Activated CD4-positive, alpha-beta T cell treated with anti-CD3 and anti-CD28 coated beads for 36 hours (primary cell): ENCODE measurements around the gene CABP4. TPM values are rescaled to one million over a fixed set of nuclear protein-coding genes. Genes with fewer than 3 reads are reported as not detected.
A peak's percentile ranks its signal among the peaks of the same experiment; 100 is the strongest.

Experiments used
- ATAC-seq: fragments of 200-7000 bp; cut with Tn5 transposase; one replicate; pipeline ENCODE4 v1.10.0; 2021; ENCODE audit warnings: mild to moderate bottlenecking, moderate library complexity
- CTCF ChIA-PET: fragments of 350-600 bp; sonication (Branson Sonifier 250); formaldehyde crosslinking; loops from one replicate; lab custom pipeline; 2021; ENCODE audit warnings: antibody characterized with exemption; lab: Charles Lee
- POLR2A ChIA-PET: fragments of 350-600 bp; sonication (Branson Sonifier 250); formaldehyde crosslinking; loops from one replicate; lab custom pipeline; 2021; ENCODE audit warnings: antibody characterized with exemption, inconsistent platforms; lab: Charles Lee
- DNase-seq: peaks from one replicate; pipeline ENCODE4 v3.0.0-alpha.2; 2020
- H3K27ac Mint-ChIP-seq: one replicate; pipeline ENCODE4 v1.8.0; 2021; ENCODE audit warnings: mixed read lengths
- H3K27me3 Mint-ChIP-seq: one replicate; pipeline ENCODE4 v1.8.0; 2021; ENCODE audit warnings: mixed read lengths
- H3K36me3 Mint-ChIP-seq: one replicate; pipeline ENCODE4 v1.8.0; 2021; ENCODE audit warnings: low read depth, mixed read lengths
- H3K4me1 Mint-ChIP-seq: one replicate; pipeline ENCODE4 v1.8.0; 2021; ENCODE audit warnings: mixed read lengths
- H3K4me3 Mint-ChIP-seq: one replicate; pipeline ENCODE4 v1.8.0; 2021; ENCODE audit warnings: mild to moderate bottlenecking, moderate library complexity, mixed read lengths
- H3K9me3 Mint-ChIP-seq: one replicate; pipeline ENCODE4 v1.8.0; 2021; ENCODE audit warnings: low read depth, mixed read lengths
- intact Hi-C, 2 experiments: fragments of 100-400 bp; cut with DNase I in 1 of 2; cut with micrococcal nuclease in 1 of 2; formaldehyde crosslinking; loops; one replicate each; pipeline versions ENCODE4 v1.14.2 to v1.15.1; 2022 to 2024; cut with DNase I, micrococcal nuclease
- total RNA-seq, 2 experiments: library from RNA; stranded (reverse); gene quantifications; one replicate each; pipeline ENCODE4 v1.2.3, GENCODE V29; 2021

Gene CABP4
- total RNA-seq, 2 experiments from 2014 or later: 0.37 to 0.46 TPM

GRCh38 chr11:67410984-67411784 lies 44.0 kb upstream of the CABP4 start:
- POLR2A ChIA-PET: no interaction called here
- Mint-ChIP-seq H3K4me1 (peaks cover 79% of the 10 kb centered on the region), H3K27ac (no peak overlapping the region), H3K4me3 (no peak overlapping the region), H3K36me3 (peaks cover 27% of the 10 kb centered on the region), H3K9me3 (no peaks in the 10 kb centered on the region), H3K27me3 (no peaks in the 10 kb centered on the region)
- ATAC-seq (no peak), DNase-seq (no peak)
- intact Hi-C loops: no loop called here
- CTCF ChIA-PET: interaction anchor here (1.2 to 1.9 kb wide), 2 partner anchors 10 to 56 kb away, joined by 3 to 8 read pairs; partner anchors contain the start of gene PPP1CA

DNA sequence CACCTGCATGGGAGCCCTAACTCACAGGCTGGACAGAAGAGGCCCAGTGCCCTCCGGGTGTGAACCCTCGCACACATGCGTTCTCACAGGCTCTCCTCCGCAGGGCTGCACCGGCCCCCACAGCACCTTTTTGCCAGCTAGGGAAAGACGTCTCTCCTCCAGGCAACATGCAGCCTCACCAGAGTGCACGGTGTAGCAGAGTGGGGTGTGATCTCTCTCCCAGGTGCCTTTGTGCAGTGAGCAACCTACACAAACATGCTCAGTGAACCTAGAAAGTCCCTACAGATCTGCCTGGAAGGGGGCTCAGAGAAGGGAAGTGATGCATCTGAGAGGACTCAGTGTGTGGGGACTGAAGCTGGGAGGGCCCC lies 43.4 kb upstream of the CABP4 start:
- POLR2A ChIA-PET: no interaction called here
- Mint-ChIP-seq H3K36me3 (peaks cover 22% of the 10 kb centered on the region), H3K9me3 (no peaks in the 10 kb centered on the region), H3K4me3 (no peak overlapping the region), H3K27ac (peak overlapping the region; percentile 17), H3K4me1 (peaks cover 79% of the 10 kb centered on the region), H3K27me3 (no peaks in the 10 kb centered on the region)
- peak; percentile 46 for DNase-seq
- CTCF ChIA-PET: interaction anchor here (1.2 to 1.9 kb wide), 2 partner anchors 10 to 55 kb away, joined by 3 to 8 read pairs; partner anchors contain the start of gene PPP1CA
- peak; percentile 14 for ATAC-seq
- intact Hi-C loops: no loop called here

DNA sequence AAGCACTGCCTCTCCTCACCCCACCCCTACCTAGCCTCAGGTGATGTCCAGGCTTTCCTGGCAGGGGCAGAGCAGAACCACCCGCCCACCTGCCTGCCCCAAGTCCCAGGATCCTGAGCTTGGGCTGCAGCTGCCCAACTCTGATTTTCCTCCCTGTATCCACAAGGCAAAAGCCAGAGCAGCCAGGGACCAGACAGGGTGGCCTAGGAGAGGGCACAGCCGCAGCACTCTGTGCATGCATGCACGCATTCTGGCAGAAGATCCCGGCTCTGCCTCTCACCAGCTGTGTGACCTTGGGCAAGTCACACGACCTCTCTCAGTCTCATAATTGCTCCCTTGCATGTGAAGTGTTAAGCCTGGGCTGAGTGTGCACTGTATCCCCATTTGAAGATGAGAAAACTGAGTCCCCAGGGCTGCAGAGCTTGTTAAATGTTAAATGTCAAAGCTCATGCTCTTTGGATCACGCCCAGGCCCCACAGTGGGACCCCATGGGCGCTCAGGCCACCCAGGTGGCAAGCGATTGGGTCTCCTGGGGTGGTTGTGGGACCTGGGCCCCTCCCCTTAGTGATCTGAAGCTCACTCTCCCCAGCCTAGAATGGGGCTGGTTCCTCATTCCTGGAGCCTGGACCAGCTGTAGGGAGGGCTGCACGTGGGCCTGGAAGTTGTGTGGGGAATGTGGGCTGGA lies 42.5 kb upstream of the CABP4 start:
- H3K9me3 Mint-ChIP-seq: no peaks in the 10 kb centered on the region
- H3K4me1 Mint-ChIP-seq: peaks cover 76% of the 10 kb centered on the region
- H3K27me3 Mint-ChIP-seq: no peaks in the 10 kb centered on the region
- intact Hi-C loops: no loop called here
- ChIA-PET CTCF (interaction anchor here (0.6 to 1.9 kb wide), 7 partner anchors 9 to 75 kb away, joined by 3 to 8 read pairs (median 3); partner anchors contain the start of genes PPP1CA and TBC1D10C), POLR2A (interaction anchor here (0.7 kb wide), 1 partner anchor 10 kb away, joined by 3 read pairs; no protein-coding TSS in a partner anchor)
- no peak for ATAC-seq
- no peak overlapping the region for H3K4me3 Mint-ChIP-seq
- peak overlapping the region; percentile 42 for H3K27ac Mint-ChIP-seq
- peak; percentile 24 for DNase-seq
- peaks cover 15% of the 10 kb centered on the region for H3K36me3 Mint-ChIP-seq

- H3K4me1 Mint-ChIP-seq: peaks cover 76% of the 10 kb centered on the region
- POLR2A ChIA-PET: interaction anchor here (0.5 to 0.7 kb wide), 5 partner anchors 8 to 171 kb away, joined by 3 to 6 read pairs (median 4); partner anchors contain the start of gene GSTP1
These were observed 41.8 kb upstream of the CABP4 start for GRCh38 chr11:67413266-67413849.

GRCh38 chr11:67415501-67416304 lies 39.5 kb upstream of the CABP4 start, which contains the start of gene CARNS1:
CARNS1 (plus strand) TSS chr11:67415678; CDS start chr11:67416200, 522 bp downstream.
- DNase-seq (peak; percentile 45), ATAC-seq (no peak)
- Mint-ChIP-seq H3K9me3 (no peaks in the 10 kb centered on the region), H3K27ac (peak within 1 kb of the TSS; percentile 79), H3K4me1 (peaks cover 73% of the 10 kb centered on the region), H3K36me3 (no peaks in the 10 kb centered on the region), H3K4me3 (peak within 1 kb of the TSS; percentile 60), H3K27me3 (no peaks in the 10 kb centered on the region)
- POLR2A ChIA-PET: interaction anchor here (0.6 kb wide), 1 partner anchor 19 kb away, joined by 3 read pairs; no protein-coding TSS in a partner anchor
- intact Hi-C loops: loop anchor here in 1 of 2 experiments (1.0 kb wide), 1 partner anchor 8 kb away; no protein-coding TSS in a partner anchor
- CTCF ChIA-PET: no interaction called here

More at GRCh38 chr11:67413266-67413849, 41.8 kb upstream of the CABP4 start:
- Mint-ChIP-seq H3K9me3 (no peaks in the 10 kb centered on the region), H3K4me3 (no peak overlapping the region), H3K27ac (peak overlapping the region; percentile 16), H3K36me3 (peaks cover 10% of the 10 kb centered on the region), H3K27me3 (no peaks in the 10 kb centered on the region)
- CTCF ChIA-PET: interaction anchor here (0.6 to 1.9 kb wide), 8 partner anchors 10 to 75 kb away, joined by 3 to 8 read pairs (median 3); partner anchors contain the start of genes PPP1CA and TBC1D10C
- intact Hi-C loops: no loop called here
- peak; percentile 21 for DNase-seq
- no peak for ATAC-seq

- CTCF ChIA-PET: interaction anchor here (0.7 to 1.4 kb wide), 3 partner anchors 21 to 67 kb away, joined by 3 to 6 read pairs (median 4); no protein-coding TSS in a partner anchor
- no peaks in the 10 kb centered on the region for H3K27me3 Mint-ChIP-seq
- peak; percentile 81 for DNase-seq
- ATAC-seq: peak; percentile 7
- H3K4me3 Mint-ChIP-seq: peak overlapping the region; percentile 1
- H3K36me3 Mint-ChIP-seq: no peaks in the 10 kb centered on the region
- no peaks in the 10 kb centered on the region for H3K9me3 Mint-ChIP-seq
- peaks cover 68% of the 10 kb centered on the region for H3K4me1 Mint-ChIP-seq
- H3K27ac Mint-ChIP-seq: peak overlapping the region; percentile 79
- POLR2A ChIA-PET: interaction anchor here (0.7 kb wide), 1 partner anchor 68 kb away, joined by 3 read pairs; no protein-coding TSS in a partner anchor
- intact Hi-C loops: loop anchor here in 1 of 2 experiments (1.0 kb wide), 1 partner anchor 9 kb away; no protein-coding TSS in a partner anchor
These were observed 38.5 kb upstream of the CABP4 start for GRCh38 chr11:67416416-67417335.

GRCh38 chr11:67417425-67417824 lies 37.7 kb upstream of the CABP4 start:
- intact Hi-C loops: no loop called here
- ATAC-seq: no peak
- Mint-ChIP-seq H3K36me3 (no peaks in the 10 kb centered on the region), H3K9me3 (no peaks in the 10 kb centered on the region), H3K27ac (no peak overlapping the region), H3K4me3 (no peak overlapping the region), H3K27me3 (no peaks in the 10 kb centered on the region), H3K4me1 (peaks cover 60% of the 10 kb centered on the region)
- CTCF ChIA-PET: interaction anchor here (0.7 to 4.0 kb wide), 7 partner anchors 9 to 68 kb away, joined by 3 to 34 read pairs (median 6); partner anchors contain the start of genes PPP1CA and TBC1D10C
- POLR2A ChIA-PET: interaction anchor here (0.7 to 2.1 kb wide), 2 partner anchors 9 to 67 kb away, joined by 3 to 13 read pairs; no protein-coding TSS in a partner anchor
- DNase-seq: peak; percentile 12

DNA sequence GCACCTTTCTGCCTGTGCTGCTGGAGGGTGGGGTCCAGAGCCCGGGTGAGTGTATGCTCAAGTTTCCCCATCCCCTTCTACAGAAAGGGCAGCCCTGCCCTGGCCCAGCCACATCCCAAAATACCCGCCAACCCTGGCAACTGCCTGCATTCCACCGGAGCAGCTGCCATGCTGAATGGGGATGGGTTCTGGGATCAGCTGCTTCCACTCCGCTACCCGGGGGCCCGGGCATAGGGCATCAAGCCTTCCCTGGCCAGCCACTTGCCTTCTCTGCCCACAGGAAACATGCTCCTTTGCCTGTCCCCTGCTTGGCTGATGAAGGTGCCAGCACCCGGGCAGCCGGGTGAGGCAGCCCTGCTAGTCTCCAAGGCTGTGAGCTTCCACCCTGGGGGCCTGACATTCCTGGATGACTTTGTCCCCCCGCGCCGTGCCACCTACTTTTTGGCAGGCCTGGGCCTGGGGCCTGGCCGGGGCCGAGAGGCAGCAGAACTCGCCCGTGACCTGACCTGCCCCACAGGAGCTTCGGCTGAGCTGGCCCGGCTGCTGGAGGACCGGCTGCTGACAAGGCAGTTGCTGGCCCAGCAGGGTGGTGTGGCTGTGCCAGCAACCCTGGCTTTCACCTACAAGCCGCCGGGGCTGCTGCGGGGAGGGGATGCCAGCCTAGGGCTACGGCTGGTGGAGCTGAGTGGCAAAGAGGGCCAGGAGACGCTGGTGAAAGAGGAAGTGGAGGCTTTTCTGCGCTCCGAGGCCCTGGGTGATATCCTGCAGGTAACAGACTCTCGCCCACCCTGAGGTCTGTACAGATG lies 36.5 kb upstream of the CABP4 start:
- intact Hi-C loops: no loop called here
- DNase-seq: peak; percentile 59
- no peaks in the 10 kb centered on the region for H3K9me3 Mint-ChIP-seq
- no peaks in the 10 kb centered on the region for H3K27me3 Mint-ChIP-seq
- ChIA-PET POLR2A (interaction anchor here (0.8 to 3.0 kb wide), 3 partner anchors 10 to 17 kb away, joined by 3 to 14 read pairs (median 13); partner anchors contain the start of genes PPP1CA and TBC1D10C), CTCF (interaction anchor here (0.5 to 4.0 kb wide), 8 partner anchors 10 to 73 kb away, joined by 3 to 34 read pairs (median 4); partner anchors contain the start of genes PPP1CA, PTPRCAP, RAD9A and TBC1D10C)
- no peak for ATAC-seq
- peaks cover 51% of the 10 kb centered on the region for H3K4me1 Mint-ChIP-seq
- H3K36me3 Mint-ChIP-seq: no peaks in the 10 kb centered on the region
- H3K27ac Mint-ChIP-seq: no peak overlapping the region
- H3K4me3 Mint-ChIP-seq: peak overlapping the region; percentile 76
